ENCODE measurements around the gene PHF21A. TPM values are rescaled to one million over a fixed set of nuclear protein-coding genes. Genes with fewer than 3 reads are reported as not detected.

The PHF21A gene
- total and polyA plus RNA-seq, 10 of the 15 experiments (the other 5 are each of a cell fraction or from before 2014, with no cell fraction given): 2.6 to 37.2 (median 16.0) TPM

DNA sequence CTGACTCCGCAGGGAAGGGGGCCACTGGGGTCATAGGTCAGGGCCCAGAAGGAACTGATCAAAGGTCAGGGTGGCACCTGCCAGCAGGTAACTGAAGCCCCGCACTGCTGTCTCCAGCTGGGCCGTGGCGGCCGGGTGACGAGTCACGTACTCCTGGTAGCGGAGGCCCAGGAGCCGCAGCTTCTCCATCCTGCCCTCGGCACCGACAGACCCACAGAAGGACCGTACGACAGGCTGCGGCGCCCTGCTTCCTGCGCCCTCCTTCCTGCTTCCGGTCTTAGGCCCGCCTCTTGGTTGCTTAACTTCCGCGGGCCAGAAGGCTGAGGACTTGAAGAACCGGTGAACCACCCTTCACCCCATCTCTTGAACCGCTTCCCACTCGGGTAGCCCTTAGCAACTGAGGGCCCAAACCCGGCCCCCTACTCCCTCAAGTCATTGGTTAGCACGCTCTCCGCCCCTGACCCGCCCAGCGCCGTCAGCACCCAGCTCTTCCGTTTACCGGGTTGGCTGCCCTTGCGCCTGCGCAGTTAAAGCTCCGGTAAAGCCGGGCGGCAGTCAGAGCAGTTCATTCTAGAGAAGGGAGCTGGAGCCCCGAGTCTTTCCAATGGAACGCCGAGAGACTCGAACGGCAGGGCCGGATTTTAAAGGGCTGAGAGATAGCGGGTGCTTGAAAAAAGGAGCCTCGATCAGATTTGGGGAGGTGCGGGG, 203.5 kb downstream of the PHF21A start, which contains the start of gene PEX16 (continued):
- TF ChIP-seq, protein P1, sequence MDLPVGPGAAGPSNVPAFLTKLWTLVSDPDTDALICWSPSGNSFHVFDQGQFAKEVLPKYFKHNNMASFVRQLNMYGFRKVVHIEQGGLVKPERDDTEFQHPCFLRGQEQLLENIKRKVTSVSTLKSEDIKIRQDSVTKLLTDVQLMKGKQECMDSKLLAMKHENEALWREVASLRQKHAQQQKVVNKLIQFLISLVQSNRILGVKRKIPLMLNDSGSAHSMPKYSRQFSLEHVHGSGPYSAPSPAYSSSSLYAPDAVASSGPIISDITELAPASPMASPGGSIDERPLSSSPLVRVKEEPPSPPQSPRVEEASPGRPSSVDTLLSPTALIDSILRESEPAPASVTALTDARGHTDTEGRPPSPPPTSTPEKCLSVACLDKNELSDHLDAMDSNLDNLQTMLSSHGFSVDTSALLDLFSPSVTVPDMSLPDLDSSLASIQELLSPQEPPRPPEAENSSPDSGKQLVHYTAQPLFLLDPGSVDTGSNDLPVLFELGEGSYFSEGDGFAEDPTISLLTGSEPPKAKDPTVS (IDR thresholded peaks at IDR 0.05; ENCODE audit: low read depth, low read length): no peak
- TF ChIP-seq, protein P2, sequence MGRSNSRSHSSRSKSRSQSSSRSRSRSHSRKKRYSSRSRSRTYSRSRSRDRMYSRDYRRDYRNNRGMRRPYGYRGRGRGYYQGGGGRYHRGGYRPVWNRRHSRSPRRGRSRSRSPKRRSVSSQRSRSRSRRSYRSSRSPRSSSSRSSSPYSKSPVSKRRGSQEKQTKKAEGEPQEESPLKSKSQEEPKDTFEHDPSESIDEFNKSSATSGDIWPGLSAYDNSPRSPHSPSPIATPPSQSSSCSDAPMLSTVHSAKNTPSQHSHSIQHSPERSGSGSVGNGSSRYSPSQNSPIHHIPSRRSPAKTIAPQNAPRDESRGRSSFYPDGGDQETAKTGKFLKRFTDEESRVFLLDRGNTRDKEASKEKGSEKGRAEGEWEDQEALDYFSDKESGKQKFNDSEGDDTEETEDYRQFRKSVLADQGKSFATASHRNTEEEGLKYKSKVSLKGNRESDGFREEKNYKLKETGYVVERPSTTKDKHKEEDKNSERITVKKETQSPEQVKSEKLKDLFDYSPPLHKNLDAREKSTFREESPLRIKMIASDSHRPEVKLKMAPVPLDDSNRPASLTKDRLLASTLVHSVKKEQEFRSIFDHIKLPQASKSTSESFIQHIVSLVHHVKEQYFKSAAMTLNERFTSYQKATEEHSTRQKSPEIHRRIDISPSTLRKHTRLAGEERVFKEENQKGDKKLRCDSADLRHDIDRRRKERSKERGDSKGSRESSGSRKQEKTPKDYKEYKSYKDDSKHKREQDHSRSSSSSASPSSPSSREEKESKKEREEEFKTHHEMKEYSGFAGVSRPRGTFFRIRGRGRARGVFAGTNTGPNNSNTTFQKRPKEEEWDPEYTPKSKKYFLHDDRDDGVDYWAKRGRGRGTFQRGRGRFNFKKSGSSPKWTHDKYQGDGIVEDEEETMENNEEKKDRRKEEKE (IDR thresholded peaks at IDR 0.05): no peak
- peak; percentile 58; the same call in 1 of the 2 replicates for TF ChIP-seq PML (IDR thresholded peaks at IDR 0.05; ENCODE audit: low read length)
- TF ChIP-seq, protein P3, sequence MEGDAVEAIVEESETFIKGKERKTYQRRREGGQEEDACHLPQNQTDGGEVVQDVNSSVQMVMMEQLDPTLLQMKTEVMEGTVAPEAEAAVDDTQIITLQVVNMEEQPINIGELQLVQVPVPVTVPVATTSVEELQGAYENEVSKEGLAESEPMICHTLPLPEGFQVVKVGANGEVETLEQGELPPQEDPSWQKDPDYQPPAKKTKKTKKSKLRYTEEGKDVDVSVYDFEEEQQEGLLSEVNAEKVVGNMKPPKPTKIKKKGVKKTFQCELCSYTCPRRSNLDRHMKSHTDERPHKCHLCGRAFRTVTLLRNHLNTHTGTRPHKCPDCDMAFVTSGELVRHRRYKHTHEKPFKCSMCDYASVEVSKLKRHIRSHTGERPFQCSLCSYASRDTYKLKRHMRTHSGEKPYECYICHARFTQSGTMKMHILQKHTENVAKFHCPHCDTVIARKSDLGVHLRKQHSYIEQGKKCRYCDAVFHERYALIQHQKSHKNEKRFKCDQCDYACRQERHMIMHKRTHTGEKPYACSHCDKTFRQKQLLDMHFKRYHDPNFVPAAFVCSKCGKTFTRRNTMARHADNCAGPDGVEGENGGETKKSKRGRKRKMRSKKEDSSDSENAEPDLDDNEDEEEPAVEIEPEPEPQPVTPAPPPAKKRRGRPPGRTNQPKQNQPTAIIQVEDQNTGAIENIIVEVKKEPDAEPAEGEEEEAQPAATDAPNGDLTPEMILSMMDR (IDR thresholded peaks at IDR 0.05 in 2 of 3, conservative IDR thresholded peaks at IDR 0.05 in 1 of 3; ENCODE audit: control insufficient read depth in 2 of 3, extremely low read depth in 1 of 3, insufficient read depth in 1 of 3, low read depth in 3 of 3, low read length in 3 of 3): no peak
- no peak for TF ChIP-seq KAT2A (conservative IDR thresholded peaks at IDR 0.05; ENCODE audit: control insufficient read depth, low read depth, low read length)
- TF ChIP-seq GATAD2B (conservative IDR thresholded peaks at IDR 0.05; ENCODE audit: low read depth): peak; percentile 84
- TF ChIP-seq YY1 (IDR thresholded peaks at IDR 0.05; ENCODE audit: low read depth, low read length): peak; percentile 84
- TF ChIP-seq FOS (IDR thresholded peaks at IDR 0.05; ENCODE audit: borderline replicate concordance, extremely low read depth, insufficient read length): no peak
- TF ChIP-seq NR2F1 (conservative IDR thresholded peaks at IDR 0.05): peak; percentile 98
- TF ChIP-seq, protein P4, sequence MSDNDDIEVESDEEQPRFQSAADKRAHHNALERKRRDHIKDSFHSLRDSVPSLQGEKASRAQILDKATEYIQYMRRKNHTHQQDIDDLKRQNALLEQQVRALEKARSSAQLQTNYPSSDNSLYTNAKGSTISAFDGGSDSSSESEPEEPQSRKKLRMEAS (IDR thresholded peaks at IDR 0.05; ENCODE audit: low read depth, low read length): no peak
- TF ChIP-seq ZNF24 (IDR thresholded peaks at IDR 0.05): no peak
- TF ChIP-seq ETV6 (conservative IDR thresholded peaks at IDR 0.05 in 1 of 2, IDR thresholded peaks at IDR 0.05 in 1 of 2; ENCODE audit: borderline replicate concordance in 1 of 2, low read depth in 1 of 2): peak in 1 of 2 experiments; percentile 41; a peak in 1 of 4 replicates
- TF ChIP-seq WRNIP1 (IDR thresholded peaks at IDR 0.05; ENCODE audit: borderline replicate concordance, low read depth, low read length): no peak
- TF ChIP-seq, protein P5, sequence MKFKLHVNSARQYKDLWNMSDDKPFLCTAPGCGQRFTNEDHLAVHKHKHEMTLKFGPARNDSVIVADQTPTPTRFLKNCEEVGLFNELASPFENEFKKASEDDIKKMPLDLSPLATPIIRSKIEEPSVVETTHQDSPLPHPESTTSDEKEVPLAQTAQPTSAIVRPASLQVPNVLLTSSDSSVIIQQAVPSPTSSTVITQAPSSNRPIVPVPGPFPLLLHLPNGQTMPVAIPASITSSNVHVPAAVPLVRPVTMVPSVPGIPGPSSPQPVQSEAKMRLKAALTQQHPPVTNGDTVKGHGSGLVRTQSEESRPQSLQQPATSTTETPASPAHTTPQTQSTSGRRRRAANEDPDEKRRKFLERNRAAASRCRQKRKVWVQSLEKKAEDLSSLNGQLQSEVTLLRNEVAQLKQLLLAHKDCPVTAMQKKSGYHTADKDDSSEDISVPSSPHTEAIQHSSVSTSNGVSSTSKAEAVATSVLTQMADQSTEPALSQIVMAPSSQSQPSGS (IDR thresholded peaks at IDR 0.05; ENCODE audit: low read length): no peak
- TF ChIP-seq, protein P6, sequence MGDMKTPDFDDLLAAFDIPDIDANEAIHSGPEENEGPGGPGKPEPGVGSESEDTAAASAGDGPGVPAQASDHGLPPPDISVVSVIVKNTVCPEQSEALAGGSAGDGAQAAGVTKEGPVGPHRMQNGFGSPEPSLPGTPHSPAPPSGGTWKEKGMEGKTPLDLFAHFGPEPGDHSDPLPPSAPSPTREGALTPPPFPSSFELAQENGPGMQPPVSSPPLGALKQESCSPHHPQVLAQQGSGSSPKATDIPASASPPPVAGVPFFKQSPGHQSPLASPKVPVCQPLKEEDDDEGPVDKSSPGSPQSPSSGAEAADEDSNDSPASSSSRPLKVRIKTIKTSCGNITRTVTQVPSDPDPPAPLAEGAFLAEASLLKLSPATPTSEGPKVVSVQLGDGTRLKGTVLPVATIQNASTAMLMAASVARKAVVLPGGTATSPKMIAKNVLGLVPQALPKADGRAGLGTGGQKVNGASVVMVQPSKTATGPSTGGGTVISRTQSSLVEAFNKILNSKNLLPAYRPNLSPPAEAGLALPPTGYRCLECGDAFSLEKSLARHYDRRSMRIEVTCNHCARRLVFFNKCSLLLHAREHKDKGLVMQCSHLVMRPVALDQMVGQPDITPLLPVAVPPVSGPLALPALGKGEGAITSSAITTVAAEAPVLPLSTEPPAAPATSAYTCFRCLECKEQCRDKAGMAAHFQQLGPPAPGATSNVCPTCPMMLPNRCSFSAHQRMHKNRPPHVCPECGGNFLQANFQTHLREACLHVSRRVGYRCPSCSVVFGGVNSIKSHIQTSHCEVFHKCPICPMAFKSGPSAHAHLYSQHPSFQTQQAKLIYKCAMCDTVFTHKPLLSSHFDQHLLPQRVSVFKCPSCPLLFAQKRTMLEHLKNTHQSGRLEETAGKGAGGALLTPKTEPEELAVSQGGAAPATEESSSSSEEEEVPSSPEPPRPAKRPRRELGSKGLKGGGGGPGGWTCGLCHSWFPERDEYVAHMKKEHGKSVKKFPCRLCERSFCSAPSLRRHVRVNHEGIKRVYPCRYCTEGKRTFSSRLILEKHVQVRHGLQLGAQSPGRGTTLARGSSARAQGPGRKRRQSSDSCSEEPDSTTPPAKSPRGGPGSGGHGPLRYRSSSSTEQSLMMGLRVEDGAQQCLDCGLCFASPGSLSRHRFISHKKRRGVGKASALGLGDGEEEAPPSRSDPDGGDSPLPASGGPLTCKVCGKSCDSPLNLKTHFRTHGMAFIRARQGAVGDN (IDR thresholded peaks at IDR 0.05): peak; percentile 50; the same call in 1 of the 2 replicates
- TF ChIP-seq ZNF207 (IDR thresholded peaks at IDR 0.05; ENCODE audit: borderline replicate concordance): peak; percentile 21

Measured in GM12878 (cell line).